HG03175 (cell line): ENCODE measurements around the gene ZNF597.

Experiments used
- ATAC-seq: cut with Tn5 transposase; IDR thresholded peaks from one replicate; pipeline ENCODE4 v1.9.1; 2021; ENCODE audit warnings: mild to moderate bottlenecking, moderate library complexity; ENCODE audit not compliant: unreplicated experiment

The ZNF597 gene

DNA sequence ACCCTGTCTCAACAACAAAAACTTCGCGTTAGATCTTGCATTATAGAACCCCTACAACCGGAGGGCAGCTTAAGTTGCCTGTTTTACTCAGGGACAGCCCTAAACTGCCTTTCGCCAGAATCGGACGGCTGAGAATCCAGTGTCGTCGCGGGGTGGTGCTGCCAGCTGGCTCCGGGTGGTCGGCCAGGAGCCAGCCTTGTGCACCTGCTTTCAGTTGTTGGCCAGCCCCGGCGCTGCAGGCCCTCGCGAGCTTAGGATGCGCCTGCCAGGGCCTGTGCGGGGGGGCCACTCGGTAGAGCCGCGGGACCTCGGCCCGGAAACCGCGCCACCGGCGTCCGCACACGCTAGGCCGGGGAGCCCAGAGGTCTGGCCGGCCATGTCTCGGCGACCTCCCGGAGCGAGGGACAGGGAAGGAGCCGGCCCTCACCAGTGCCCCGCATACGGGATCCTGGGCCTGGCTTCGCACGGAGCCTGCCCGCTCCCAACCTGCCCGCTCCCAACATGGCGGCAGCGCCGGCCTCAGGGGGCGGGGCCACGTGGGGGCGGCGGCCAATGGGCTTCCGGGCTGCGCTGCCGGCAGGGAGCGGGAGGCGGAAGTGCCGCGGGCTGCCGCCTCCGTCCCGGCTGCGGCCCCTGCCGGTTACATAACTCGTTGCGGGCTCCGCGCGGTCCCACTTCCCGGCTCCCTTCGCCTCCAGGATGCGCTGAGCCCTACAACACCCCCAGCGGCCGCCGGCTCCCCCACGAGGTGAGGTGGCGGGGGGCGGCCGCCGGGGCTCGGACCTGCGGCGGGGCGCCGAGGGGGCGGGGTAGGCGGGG, 14.3 kb upstream of the ZNF597 start:
- peak; percentile 81 for ATAC-seq

- no peak for ATAC-seq
Observed at GRCh38 chr16:3454631-3455147, 11.4 kb upstream of the ZNF597 start.

GRCh38 chr16:3454093-3454492, 10.8 kb upstream of the ZNF597 start:
- no peak for ATAC-seq

- peak; percentile 38 for ATAC-seq
Observed at GRCh38 chr16:3444032-3444388, 706 bp upstream of the ZNF597 start.

GRCh38 chr16:3439637-3440036, 3.7 kb downstream of the ZNF597 start:
- no peak for ATAC-seq

- no peak for ATAC-seq
Observed at GRCh38 chr16:3434373-3434772, 8.9 kb downstream of the ZNF597 start.

- ATAC-seq: no peak
Observed at GRCh38 chr16:3431779-3432219, 11.5 kb downstream of the ZNF597 start.

DNA sequence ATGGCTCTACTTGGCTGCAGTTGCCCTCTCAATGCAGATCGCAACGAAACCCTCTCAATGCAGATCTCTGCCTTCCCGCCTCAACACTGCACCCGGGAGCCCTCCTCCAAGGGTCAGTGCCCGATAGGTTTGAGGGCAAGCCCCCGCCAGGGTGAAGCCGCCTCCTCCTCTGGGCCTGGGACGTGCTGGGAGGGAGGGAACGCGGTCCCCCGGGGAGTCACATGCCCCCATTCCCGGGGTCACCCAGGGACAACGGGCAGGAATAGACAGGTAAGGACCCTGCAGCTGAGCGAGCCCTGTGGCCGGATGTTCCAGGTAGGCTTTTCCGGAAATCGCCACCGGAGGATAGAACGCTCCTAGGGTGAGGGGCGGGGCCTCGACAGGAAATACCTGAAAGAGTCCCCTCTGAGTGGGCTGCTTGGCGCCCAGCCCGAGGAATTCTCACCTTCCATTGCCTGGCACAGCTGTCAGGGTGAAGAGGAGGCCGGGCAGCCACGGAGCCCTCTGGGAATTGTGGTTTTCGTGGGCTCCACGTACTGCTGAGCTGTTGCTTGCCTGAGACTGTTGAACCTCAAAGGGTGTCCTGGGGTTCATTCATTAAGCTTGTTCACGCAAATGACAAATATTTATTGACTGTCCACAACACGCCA, 29.4 kb downstream of the ZNF597 start:
- no peak for ATAC-seq

- ATAC-seq: no peak
Observed at GRCh38 chr16:3408561-3409197, 34.6 kb downstream of the ZNF597 start.

DNA sequence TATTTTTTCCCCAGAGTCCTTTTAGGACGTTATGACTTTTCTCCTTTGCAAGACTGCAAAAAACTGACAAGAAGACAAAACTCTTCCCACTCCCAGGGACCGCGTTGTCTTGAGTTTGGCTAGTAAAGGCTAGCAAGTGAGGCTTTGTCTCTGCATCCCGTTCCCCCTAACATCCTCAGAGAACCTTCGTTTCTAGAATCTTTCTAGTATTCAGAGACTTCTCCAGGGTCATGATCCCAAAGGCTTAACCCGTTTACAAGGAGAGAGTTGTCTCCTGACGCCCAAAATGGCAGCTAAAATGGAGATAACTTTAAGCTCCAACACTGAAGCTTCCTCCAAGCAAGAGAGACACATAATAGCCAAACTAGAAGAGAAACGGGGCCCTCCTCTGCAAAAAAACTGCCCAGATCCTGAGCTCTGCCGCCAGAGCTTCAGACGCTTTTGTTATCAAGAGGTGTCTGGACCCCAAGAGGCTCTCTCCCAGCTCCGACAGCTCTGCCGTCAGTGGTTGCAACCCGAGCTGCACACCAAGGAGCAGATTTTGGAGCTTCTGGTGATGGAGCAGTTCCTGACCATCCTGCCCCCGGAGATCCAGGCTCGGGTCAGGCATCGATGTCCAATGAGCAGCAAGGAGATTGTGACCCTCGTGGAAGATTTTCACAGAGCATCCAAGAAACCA, 41.4 kb downstream of the ZNF597 start:
- no peak for ATAC-seq

DNA sequence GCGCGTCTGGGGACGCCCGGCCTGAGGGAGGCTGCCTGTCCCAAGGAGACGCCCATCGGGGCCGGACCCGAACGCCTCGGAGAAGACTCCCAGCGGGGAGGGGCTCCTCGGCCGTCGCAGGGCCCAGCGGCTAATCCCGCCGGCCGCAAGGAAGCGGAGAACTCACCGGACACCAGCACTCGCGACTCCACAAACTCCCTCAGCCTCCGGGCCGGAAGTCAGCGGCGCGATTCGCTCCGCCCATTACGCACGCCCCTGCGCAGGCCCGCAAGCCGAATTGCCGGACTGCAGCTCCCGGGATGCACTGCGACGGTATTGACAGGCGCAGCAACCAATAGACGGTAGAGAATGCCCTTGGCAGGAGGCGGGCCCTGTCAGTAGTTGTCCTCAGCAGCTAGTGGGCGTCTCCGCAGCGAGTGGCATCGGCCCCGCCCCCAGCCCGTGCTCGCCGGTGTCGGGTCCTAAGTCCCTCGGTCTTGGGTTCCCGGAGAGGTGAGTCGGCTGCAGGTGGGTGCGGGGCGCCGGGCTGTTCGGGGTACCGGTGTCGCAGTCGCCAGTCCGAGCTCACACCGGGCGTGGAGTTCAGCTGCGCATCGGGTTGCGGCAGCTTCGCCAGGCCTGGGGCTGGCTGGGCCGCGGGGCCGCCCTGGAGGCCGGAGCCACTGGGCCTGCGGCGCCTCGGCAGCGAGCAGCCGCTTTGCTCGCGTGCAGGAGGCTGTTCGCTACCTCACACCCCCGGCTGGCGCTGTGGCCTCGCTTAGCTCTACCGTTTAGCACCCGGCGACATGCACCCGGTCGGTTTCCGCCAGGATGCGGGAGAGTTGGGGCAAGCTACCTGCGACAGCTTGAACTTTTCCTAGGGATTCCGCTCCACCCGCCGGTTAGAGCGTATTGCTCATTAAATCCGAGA, 42.3 kb downstream of the ZNF597 start, which contains the start of the genes ZNF174 and ZSCAN32:
Gene ZNF174, plus strand, starts transcription at position 437 of the 910 bp plus-strand sequence. CDS start 790 bp downstream, outside the sequence.
Gene ZSCAN32, minus strand, starts transcription at position 226 of the 910 bp plus-strand sequence. CDS start 3,447 bp downstream, outside the sequence.
- ATAC-seq: peak; percentile 98

- no peak for ATAC-seq
Observed at GRCh38 chr16:3400446-3400778, 42.9 kb downstream of the ZNF597 start.

DNA sequence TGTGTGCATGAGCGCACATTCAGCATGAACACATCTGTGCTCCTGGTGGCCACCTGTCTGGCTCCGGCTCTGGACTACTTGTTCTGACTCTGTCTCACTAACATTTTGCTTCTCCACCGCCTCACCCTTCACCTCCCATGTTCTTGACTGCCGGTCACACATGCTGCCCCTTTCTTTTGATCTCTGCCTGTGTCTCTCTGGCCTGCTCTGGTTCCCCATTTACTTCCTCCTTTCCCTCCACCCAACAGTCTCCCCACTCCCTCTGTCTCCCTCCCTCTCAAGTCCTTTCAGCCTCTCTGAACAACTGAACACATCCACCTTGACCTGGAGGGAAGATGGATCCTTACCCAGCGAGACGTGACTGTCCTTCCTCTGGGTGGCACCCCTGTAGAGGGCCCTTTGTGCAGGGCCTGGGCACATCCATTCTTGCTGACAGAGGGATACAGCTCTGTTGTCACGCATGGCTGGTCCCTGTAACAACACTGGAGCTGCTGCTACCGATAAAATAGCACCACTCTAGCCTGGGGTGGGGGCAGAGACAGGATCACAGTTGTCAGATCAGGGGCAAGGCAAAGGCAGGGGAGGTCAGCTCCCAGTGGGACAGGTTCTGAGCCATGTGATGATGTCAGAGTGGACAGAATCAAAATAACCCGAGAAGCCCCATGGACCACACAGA, 53.5 kb downstream of the ZNF597 start:
- no peak for ATAC-seq

GRCh38 chr16:3388325-3388724, 55.0 kb downstream of the ZNF597 start:
- no peak for ATAC-seq

- ATAC-seq: no peak
Observed at GRCh38 chr16:3383045-3383448, 60.3 kb downstream of the ZNF597 start.
